ENCODE results near the gene KCNQ1. TPM values are rescaled to one million over a fixed set of nuclear protein-coding genes. Genes with fewer than 3 reads are reported as not detected.

The KCNQ1 gene
- total RNA-seq, 3 donors from 2014 or later (not counting 1 experiment from before 2014, with no cell fraction given): 1.9 to 7.8 (median 3.3) TPM

DNA sequence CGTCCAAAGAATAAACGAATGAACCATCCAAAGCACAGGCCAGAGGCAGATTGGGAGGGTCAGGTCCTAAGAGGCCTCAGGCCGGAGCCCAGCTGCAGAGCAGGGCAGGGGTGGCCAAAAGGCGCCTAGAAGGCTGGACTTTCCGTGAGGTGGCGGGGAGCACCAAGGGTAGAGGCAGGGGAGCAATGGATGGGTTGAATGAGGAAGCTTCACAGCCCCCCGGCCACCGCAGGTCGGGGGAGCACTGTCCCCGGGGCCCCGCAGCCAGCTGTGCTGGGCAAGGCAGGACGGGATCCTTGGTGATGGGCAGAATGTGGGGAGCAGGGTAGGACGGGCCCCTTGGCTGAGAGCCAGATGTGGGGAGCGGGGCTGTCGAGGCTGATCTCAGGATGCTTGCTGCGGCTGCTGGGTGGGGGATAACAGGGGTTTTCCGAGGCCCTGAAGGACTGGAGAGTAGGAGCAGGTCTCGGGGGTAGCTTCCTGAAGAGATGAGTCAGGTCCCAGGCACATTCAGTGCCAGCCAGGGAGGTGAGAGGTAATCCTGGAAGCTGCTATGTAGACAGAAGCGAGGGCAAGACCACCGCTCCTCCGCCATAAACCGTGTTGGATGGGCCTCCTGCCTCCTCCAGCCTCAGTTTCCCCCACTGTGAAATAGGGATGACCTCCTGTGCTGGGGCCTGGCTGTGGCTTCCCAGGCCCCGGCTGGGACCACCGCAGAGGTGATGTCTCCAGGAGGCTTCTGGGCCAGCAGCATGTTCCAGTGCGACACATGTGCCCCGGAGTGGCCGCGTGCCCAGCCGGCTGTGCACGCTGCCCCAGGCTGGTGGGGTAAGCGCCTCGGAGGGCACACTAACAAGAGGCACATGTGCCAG lies 289.6 kb downstream of the KCNQ1 start:
- no peak overlapping the region for H3K27ac Mint-ChIP-seq

GRCh38 chr11:2735053-2735589 lies 290.3 kb downstream of the KCNQ1 start:
- no peak overlapping the region for H3K4me3 ChIP-seq (ENCODE audit: low read length)
- no peak overlapping the region for H3K4me3 Mint-ChIP-seq
- no peak overlapping the region for H3K27ac Mint-ChIP-seq
- H3K9me3 Mint-ChIP-seq: no peaks in the 10 kb centered on the region
- TF ChIP-seq CTCF (IDR thresholded peaks at IDR 0.05): no peak
- no peaks in the 10 kb centered on the region for H3K36me3 ChIP-seq (ENCODE audit: control insufficient read depth, insufficient read depth, low read length)
- WGBS (ENCODE audit: insufficient coverage): 95% methylated on average over 12 of the region's 12 CpGs
- H3K9me3 ChIP-seq (ENCODE audit: control insufficient read depth, insufficient read depth, low read length): no peaks in the 10 kb centered on the region
- DNase-seq: no peak
- no peak overlapping the region for H3K27ac ChIP-seq (ENCODE audit: low read length)
- H3K4me1 ChIP-seq (ENCODE audit: control insufficient read depth, insufficient read depth, low read length): no peaks in the 10 kb centered on the region
- H3K4me1 Mint-ChIP-seq: no peaks in the 10 kb centered on the region
- H3K36me3 Mint-ChIP-seq: no peaks in the 10 kb centered on the region
- no peaks in the 10 kb centered on the region for H3K27me3 Mint-ChIP-seq (ENCODE audit: low read depth in 2 of 2)
- no peak for ATAC-seq
- no peaks in the 10 kb centered on the region for H3K27me3 ChIP-seq (ENCODE audit: control insufficient read depth, insufficient read depth, low read length)
- intact Hi-C loops (cut with micrococcal nuclease): no loop called here

More for the DNA sequence above, 289.6 kb downstream of the KCNQ1 start:
- DNase-seq (no peak), ATAC-seq (no peak)
- TF ChIP-seq CTCF (IDR thresholded peaks at IDR 0.05): no peak
- Histone ChIP-seq H3K9me3 (ENCODE audit: control insufficient read depth, insufficient read depth, low read length) (no peaks in the 10 kb centered on the region), H3K36me3 (ENCODE audit: control insufficient read depth, insufficient read depth, low read length) (no peaks in the 10 kb centered on the region), H3K27ac (ENCODE audit: low read length) (no peak overlapping the region), H3K27me3 (ENCODE audit: control insufficient read depth, insufficient read depth, low read length) (no peaks in the 10 kb centered on the region), H3K4me1 (ENCODE audit: control insufficient read depth, insufficient read depth, low read length) (no peaks in the 10 kb centered on the region), H3K4me3 (ENCODE audit: low read length) (no peak overlapping the region)
- Mint-ChIP-seq H3K4me1 (no peaks in the 10 kb centered on the region), H3K4me3 (no peak overlapping the region), H3K36me3 (no peaks in the 10 kb centered on the region), H3K9me3 (no peaks in the 10 kb centered on the region), H3K27me3 (ENCODE audit: low read depth in 2 of 2) (no peaks in the 10 kb centered on the region)
- 91% methylated on average over 32 of the region's 32 CpGs for WGBS (ENCODE audit: insufficient coverage)
- intact Hi-C loops (cut with micrococcal nuclease): no loop called here

GRCh38 chr11:2736577-2737225 lies 291.9 kb downstream of the KCNQ1 start:
- Mint-ChIP-seq H3K4me1 (no peaks in the 10 kb centered on the region), H3K9me3 (no peaks in the 10 kb centered on the region), H3K36me3 (no peaks in the 10 kb centered on the region), H3K27me3 (ENCODE audit: low read depth in 2 of 2) (no peaks in the 10 kb centered on the region), H3K27ac (no peak overlapping the region), H3K4me3 (no peak overlapping the region)
- no peak for TF ChIP-seq CTCF (IDR thresholded peaks at IDR 0.05)
- Histone ChIP-seq H3K4me1 (ENCODE audit: control insufficient read depth, insufficient read depth, low read length) (no peaks in the 10 kb centered on the region), H3K4me3 (ENCODE audit: low read length) (no peak overlapping the region), H3K36me3 (ENCODE audit: control insufficient read depth, insufficient read depth, low read length) (no peaks in the 10 kb centered on the region), H3K27ac (ENCODE audit: low read length) (no peak overlapping the region), H3K27me3 (ENCODE audit: control insufficient read depth, insufficient read depth, low read length) (no peaks in the 10 kb centered on the region), H3K9me3 (ENCODE audit: control insufficient read depth, insufficient read depth, low read length) (no peaks in the 10 kb centered on the region)
- DNase-seq (no peak), ATAC-seq (no peak)
- intact Hi-C loops (cut with micrococcal nuclease): no loop called here
- 92% methylated on average over 21 of the region's 21 CpGs for WGBS (ENCODE audit: insufficient coverage)
